Measurements from ENCODE around the gene GCK. TPM values are rescaled to one million over a fixed set of nuclear protein-coding genes. Genes with fewer than 3 reads are reported as not detected.
"Not testable (repeated sequence)": the region's sequence is repeated elsewhere in the genome, so short reads cannot be mapped to it uniquely, and the experiment has no call there.

Gene GCK
- total RNA-seq, 2 donors from 2014 or later: 0.51 to 0.81 TPM

DNA sequence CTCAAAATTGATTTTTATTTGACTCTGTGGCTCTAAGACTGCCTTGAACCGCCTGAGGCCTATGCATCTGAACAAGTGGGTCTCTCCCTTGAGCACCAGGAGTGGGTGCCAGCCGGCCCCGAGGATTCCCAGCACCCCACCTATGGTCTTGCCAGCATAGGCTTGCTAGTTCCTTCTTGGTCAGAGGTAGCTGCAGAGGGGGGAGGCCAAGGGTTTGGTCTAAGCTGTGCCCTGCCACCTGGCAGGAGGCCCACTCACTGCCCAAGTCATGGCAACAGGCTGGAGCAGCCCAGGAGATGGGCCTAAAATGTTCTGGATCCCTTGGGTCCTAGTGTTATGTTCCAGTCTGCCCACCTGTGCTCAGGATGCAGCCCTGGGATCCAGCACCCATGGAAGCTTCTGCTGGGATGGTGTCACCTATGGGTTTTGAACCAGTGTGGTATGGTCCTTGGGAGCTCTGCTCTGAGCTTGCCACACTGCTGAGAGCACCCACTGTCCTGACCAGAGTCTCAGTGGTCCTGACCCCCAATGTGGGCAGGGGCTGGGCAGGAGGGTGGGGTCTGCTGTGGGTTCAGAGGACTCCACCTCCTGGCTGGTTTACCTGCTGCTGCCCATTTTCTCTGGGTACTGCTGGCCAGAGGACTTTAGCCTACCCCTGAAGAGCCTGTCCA, 24.1 kb upstream of the GCK start:
- peak; percentile 48 for DNase-seq (ENCODE audit: low spot score)
- intact Hi-C loops (cut with DNase I): loop anchor here in 1 of 2 donors (10.0 kb wide), 1 partner anchor 251 kb away; no protein-coding TSS in a partner anchor

- DNase-seq (ENCODE audit: low spot score): peak; percentile 64
- intact Hi-C loops (cut with DNase I): loop anchor here in 1 of 2 donors (10.0 kb wide), 1 partner anchor 252 kb away; no protein-coding TSS in a partner anchor
Measured at GRCh38 chr7:44212581-44213184, 23.4 kb upstream of the GCK start.

DNA sequence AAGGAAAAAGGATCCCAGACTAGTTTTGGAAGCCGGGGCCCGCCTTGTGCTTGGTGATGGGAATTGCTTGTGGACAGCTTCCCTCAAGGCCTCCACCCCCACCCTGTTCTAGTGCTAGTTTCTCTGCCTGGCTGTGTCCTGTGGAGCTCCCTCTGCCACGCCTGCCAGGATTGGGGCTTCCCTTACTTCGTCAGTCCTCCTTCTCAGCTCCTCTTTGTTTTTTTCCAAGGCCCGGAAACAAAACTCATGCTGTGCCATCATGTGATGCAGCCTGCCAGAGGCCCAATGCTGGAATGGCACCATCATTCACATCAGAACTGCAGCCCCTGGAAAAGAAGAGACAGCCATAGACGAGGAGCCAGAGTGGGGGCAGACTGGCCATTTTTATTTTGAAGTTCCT, 22.8 kb upstream of the GCK start:
- intact Hi-C loops (cut with DNase I): loop anchor here in 1 of 2 donors (10.0 kb wide), 1 partner anchor 253 kb away; no protein-coding TSS in a partner anchor

DNA sequence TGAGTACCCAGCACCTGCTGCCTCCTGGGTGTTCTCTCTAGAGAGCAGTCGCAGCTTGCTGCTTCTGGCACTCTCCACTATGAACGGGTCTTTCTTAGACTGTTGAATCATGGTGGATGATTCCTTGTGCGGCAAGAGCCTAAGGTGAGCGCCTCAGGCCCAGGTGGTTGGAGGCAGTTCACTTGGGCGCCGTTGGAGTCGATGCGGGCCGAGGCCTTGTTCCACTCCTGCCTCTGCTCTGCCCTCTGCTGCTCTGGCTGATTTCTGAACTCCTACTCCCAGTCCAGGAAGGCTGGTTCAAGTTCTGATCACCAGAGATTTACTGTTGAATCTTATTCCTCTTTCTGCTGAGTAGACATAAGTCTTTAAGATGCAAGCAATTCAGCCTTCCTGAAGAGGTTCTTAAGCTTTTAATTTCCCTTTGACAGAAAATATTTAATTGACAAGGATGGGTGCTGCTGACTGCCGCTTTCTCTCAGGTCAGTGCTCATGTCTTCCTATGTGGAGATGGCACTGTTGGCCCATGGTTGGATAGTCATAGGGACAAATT, 22.0 kb upstream of the GCK start:
- DNase-seq (ENCODE audit: low spot score): peak; percentile 59
- intact Hi-C loops (cut with DNase I): loop anchor here in 1 of 2 donors (10.0 kb wide), 1 partner anchor 254 kb away; no protein-coding TSS in a partner anchor

More for the DNA sequence above, 22.8 kb upstream of the GCK start:
- peak; percentile 25 for DNase-seq (ENCODE audit: low spot score)

DNA sequence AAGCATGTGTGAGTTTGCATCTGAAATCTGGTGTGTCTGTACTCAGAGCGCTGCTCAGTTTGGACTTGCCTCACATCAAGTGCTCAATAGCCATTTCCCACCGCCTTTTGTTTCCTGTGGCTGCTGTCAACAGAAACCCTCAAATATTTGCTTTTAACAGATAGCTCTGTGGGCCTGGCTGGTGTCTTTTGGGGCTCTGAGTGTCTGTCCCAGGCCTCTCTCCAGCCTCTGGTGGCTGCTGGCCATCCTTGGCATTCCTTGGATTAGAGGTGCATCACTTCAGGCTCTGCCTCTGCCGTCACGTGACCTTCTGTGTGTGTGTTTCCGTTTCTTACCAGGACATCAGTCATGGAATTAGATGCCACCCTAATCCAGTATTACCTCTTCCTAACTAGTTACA, 20.9 kb upstream of the GCK start:
- intact Hi-C loops (cut with DNase I): loop anchor here in 1 of 2 donors (10.0 kb wide), 1 partner anchor 255 kb away; no protein-coding TSS in a partner anchor
- peak; percentile 29 for DNase-seq (ENCODE audit: low spot score)

GRCh38 chr7:44208085-44208484, 18.8 kb upstream of the GCK start:
- DNase-seq (ENCODE audit: low spot score): peak; percentile 5
- intact Hi-C loops (cut with DNase I): no loop called here

DNA sequence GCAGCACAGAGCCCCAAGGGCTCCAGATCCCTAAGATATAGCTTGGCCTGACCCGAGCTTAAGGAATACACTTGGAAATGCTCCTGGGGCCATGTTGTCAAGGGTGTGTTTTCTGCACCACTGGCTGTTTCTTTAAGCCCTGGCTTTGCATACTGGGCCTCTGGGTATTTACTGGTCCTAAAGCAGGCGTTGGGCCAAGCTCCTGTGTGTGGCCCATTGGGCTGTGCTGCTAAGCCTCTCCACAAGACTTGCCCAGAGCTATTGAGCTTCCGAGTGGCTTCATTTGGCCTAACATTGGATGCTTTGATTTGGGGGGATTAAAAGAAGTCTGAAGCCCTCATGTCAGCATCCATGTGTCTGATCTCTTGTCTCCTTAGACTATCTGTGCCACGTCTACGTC, 16.8 kb upstream of the GCK start:
- peak; percentile 9 for DNase-seq (ENCODE audit: low spot score)
- intact Hi-C loops (cut with DNase I): no loop called here

- intact Hi-C loops (cut with DNase I): loop anchor here in 1 of 2 donors (5.0 kb wide), 1 partner anchor 130 kb away; no protein-coding TSS in a partner anchor
- peak; percentile 4 for DNase-seq (ENCODE audit: low spot score)
Measured at GRCh38 chr7:44201813-44202212, 12.6 kb upstream of the GCK start.

DNA sequence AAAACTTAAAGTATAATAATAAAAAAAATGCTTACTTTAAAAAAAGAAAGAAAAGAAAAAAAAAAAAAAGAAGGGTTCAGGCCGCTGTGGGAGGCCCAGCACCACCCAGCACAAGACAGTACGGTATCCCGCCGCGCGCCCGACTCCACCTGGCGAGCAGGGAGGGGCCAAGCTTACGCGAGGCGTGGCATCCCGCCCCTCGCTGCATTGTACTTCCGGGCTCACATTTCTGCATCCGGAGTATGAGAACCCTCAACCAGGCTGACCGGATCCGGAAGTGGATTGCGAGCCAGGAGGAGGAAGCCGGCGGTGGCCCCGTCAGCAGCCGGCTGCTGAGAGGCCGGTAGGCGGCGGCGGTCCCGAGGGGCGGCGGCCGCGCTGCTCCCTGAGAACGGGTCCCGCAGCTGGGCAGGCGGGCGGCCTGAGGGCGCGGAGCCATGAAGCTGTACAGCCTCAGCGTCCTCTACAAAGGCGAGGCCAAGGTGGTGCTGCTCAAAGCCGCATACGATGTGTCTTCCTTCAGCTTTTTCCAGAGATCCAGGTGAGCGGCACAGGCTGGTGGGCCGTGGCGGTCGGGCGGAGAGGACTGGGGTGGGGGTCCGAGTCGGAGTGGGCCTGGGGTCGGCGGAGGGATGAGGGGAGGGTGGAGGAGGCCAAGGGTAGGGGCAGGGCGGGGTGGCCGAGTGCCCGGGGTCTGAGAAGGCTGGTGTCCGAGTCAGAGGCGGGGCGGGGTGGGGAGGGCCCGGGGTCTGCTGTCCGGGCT, 11.6 kb upstream of the GCK start, which contains the start of gene YKT6:
Gene YKT6 (plus strand): TSS at position 280 of the 763 bp plus-strand sequence. CDS start 158 bp downstream, at position 438.
- intact Hi-C loops (cut with DNase I): loop anchor here in 1 of 2 donors (5.0 kb wide), 1 partner anchor 129 kb away; no protein-coding TSS in a partner anchor

DNA sequence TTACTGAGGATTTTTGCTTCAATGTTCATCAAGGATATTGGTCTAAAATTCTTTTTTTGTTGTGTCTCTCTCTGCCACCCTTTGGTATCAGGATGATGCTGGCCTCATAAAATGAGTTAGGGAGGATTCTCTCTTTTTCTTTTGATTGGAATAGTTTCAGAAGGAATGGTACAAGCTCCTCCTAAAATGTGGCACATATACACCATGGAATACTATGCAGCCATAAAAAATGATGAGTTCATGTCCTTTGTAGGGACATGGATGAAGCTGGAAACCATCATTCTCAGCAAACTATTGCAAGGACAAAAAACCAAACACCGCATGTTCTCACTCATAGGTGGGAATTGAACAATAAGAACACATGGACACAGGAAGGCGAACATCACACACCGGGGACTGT, 10.9 kb upstream of the GCK start:
- intact Hi-C loops (cut with DNase I): loop anchor here in 1 of 2 donors (5.0 kb wide), 1 partner anchor 128 kb away; no protein-coding TSS in a partner anchor
- not testable (repeated sequence) for DNase-seq (ENCODE audit: low spot score)

More for the DNA sequence above, 11.6 kb upstream of the GCK start, which contains the start of gene YKT6:
- DNase-seq (ENCODE audit: low spot score): peak; percentile 97

GRCh38 chr7:44197474-44197873, 8.2 kb upstream of the GCK start:
- intact Hi-C loops (cut with DNase I): no loop called here
- peak; percentile 7 for DNase-seq (ENCODE audit: low spot score)

DNA sequence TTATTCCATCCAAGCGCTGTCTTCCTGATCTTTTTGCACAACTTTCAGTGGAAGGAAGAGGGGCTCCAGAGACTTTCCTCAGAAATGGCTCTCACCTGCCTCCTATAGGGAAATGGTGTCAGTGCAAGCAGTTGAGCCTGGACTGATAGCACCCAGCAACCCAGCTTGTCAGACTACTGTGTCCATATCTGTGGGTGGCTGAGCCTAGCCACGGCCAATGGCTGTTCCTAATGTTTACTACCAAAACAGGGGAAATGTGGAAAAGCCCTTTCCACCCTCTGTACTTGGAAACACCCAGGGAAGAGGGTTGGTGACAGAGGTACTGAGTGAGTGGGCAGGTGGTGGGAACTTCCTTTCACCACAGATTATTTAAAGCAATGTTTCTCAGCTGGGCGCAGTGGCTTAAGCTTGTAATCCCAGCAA, 7.2 kb upstream of the GCK start:
- peak; percentile 67 for DNase-seq (ENCODE audit: low spot score)
- intact Hi-C loops (cut with DNase I): no loop called here

- DNase-seq (ENCODE audit: low spot score): peak; percentile 19
- intact Hi-C loops (cut with DNase I): no loop called here
Measured at GRCh38 chr7:44195889-44196288, 6.7 kb upstream of the GCK start.

DNA sequence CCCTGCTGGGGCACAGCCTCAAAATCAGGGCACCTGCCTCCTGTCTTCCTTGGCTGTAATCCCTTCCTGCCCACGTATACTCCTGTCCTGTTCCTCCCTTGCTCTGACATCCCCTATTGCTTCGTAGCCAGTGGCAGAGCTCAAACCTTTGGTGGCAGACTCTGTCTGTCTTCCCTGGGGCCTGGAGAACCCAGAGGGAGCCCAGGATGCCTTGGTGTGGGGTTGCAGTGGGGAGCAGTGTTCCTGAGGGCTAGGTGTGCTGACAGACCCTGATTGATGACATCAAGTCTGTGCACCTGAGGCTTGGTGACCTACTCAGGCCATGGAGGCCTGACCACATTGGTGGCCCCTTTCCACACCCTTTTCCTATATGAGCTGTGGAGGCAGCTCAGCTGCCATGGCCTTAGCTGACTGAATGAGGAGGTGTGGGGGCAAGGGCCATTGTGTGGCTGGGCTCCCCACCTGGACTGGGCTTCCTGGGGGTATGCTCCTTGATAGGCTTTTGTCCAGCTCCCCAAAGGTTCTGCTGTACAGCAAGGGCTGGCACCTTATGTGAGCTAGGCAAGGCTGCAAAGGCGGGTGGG, 5.4 kb upstream of the GCK start:
- peak; percentile 64 for DNase-seq (ENCODE audit: low spot score)

DNA sequence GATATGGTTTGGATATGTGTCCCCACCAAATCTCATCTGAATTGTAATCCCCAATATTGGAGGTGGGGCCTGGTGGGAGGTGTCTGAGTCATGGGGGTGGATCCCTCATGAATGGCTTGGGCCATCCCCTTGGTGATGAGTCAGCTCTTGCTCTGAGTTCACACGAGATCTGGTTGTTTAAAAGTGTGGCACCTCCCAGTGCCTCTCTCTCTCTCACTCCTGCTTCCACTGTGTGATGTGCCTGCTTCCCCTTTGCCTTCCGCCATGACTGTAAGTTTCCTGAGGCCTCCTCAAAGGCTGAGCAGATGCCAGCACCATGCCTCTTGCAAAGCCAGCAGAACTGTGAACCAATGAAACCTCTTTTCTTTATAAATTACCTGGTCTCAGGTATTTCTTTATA, 4.8 kb upstream of the GCK start:
- no peak for DNase-seq (ENCODE audit: low spot score)
- intact Hi-C loops (cut with DNase I): loop anchor here in 1 of 2 donors (5.0 kb wide), 1 partner anchor 117 kb away; no protein-coding TSS in a partner anchor

More for the DNA sequence above, 5.4 kb upstream of the GCK start:
- intact Hi-C loops (cut with DNase I): loop anchor here in 1 of 2 donors (5.0 kb wide), 1 partner anchor 117 kb away; no protein-coding TSS in a partner anchor

GRCh38 chr7:44193011-44193802, 4.0 kb upstream of the GCK start:
- intact Hi-C loops (cut with DNase I): loop anchor here in 1 of 2 donors (5.0 kb wide), 1 partner anchor 116 kb away; no protein-coding TSS in a partner anchor
- no peak for DNase-seq (ENCODE audit: low spot score)

GRCh38 chr7:44191171-44191570, 1.9 kb upstream of the GCK start:
- DNase-seq (ENCODE audit: low spot score): no peak
- intact Hi-C loops (cut with DNase I): loop anchor here in 1 of 2 donors (5.0 kb wide), 1 partner anchor 114 kb away; no protein-coding TSS in a partner anchor

Data from posterior vena cava (tissue), 2 donors.